HEK293 (cell line): ENCODE data around the gene RNH1.

Experiments used
- CTCF ChIA-PET: fragments of 350-600 bp; formaldehyde crosslinking; extraction: SDS; loops from one replicate; lab custom pipeline; 2021; ENCODE audit warnings: antibody characterized with exemption; lab: Yijun Ruan, JAX
- POLR2A ChIA-PET: fragments of 300-600 bp; formaldehyde crosslinking; extraction: SDS; loops from one replicate; lab custom pipeline; 2020; ENCODE audit warnings: antibody characterized with exemption, inconsistent platforms; lab: Yijun Ruan, JAX
- H3K27ac ChIP-seq: fragments of 200-500 bp; sonication (Bioruptor generic); 2 replicates; pipeline ENCODE4 v1.5.1; 2014; ENCODE audit warnings: low read depth, low read length, control low read depth, inconsistent platforms; ENCODE audit errors: extremely low read depth
- H3K36me3 ChIP-seq, 2 experiments: fragments of 200-500 bp in 1 of 2; sonication (Bioruptor generic) in 1 of 2; 1 replicate in 1 of 2; 2 replicates in 1 of 2; pipeline ENCODE4 v1.5.1; 2014 to 2017; ENCODE audit warnings: inconsistent platforms in 2 of 2, low read length in 2 of 2; ENCODE audit not compliant: control insufficient read depth in 2 of 2, insufficient read depth in 1 of 2
- H3K4me1 ChIP-seq: fragments of 200-500 bp; sonication (Bioruptor generic); 2 replicates; pipeline ENCODE4 v1.5.1; 2014; ENCODE audit warnings: mild to moderate bottlenecking, low read length, inconsistent platforms; ENCODE audit not compliant: control insufficient read depth, insufficient read depth
- H3K4me3 ChIP-seq: 2 replicates; pipeline ENCODE4 v1.5.1; 2011; ENCODE audit warnings: low read depth, mild to moderate bottlenecking, control low read depth, low read length, moderate library complexity
- H3K9me3 ChIP-seq: fragments of 200-500 bp; sonication (Bioruptor generic); 2 replicates; pipeline ENCODE4 v1.5.1; 2014; ENCODE audit warnings: low read depth, low read length, inconsistent platforms; ENCODE audit not compliant: control insufficient read depth, insufficient read depth
- SCRT1 ChIP-seq: fragments of 450-650 bp; formaldehyde crosslinking; IDR thresholded peaks from 2 replicates; pipeline ENCODE4 v1.5.1; 2016; ENCODE audit warnings: missing biosample characterization, missing genetic modification characterization, borderline replicate concordance
- SP3 ChIP-seq: fragments of 450-650 bp; formaldehyde crosslinking; IDR thresholded peaks from 2 replicates; pipeline ENCODE4 v1.5.1; 2016; ENCODE audit warnings: missing biosample characterization, missing genetic modification characterization
- ZBTB48 ChIP-seq: fragments of 450-650 bp; formaldehyde crosslinking; IDR thresholded peaks from 2 replicates; pipeline ENCODE4 v1.5.1; 2016; ENCODE audit warnings: missing biosample characterization, missing genetic modification characterization
- ZFP69B ChIP-seq: fragments of 450-650 bp; formaldehyde crosslinking; IDR thresholded peaks from 2 replicates; pipeline ENCODE4 v1.5.1; 2016; ENCODE audit warnings: missing biosample characterization, missing genetic modification characterization
- ZNF121 ChIP-seq: fragments of 450-650 bp; formaldehyde crosslinking; IDR thresholded peaks from 2 replicates; pipeline ENCODE4 v1.5.1; 2016; ENCODE audit warnings: missing biosample characterization, missing genetic modification characterization
- ZNF175 ChIP-seq: fragments of 450-650 bp; formaldehyde crosslinking; IDR thresholded peaks from 2 replicates; pipeline ENCODE4 v1.5.1; 2016; ENCODE audit warnings: missing biosample characterization, missing genetic modification characterization
- ZNF2 ChIP-seq: fragments of 450-650 bp; formaldehyde crosslinking; IDR thresholded peaks from 2 replicates; pipeline ENCODE4 v1.5.1; 2016; ENCODE audit warnings: missing biosample characterization, missing genetic modification characterization
- ZNF473 ChIP-seq: fragments of 450-650 bp; formaldehyde crosslinking; IDR thresholded peaks from 2 replicates; pipeline ENCODE4 v1.5.1; 2017; ENCODE audit warnings: missing biosample characterization, missing genetic modification characterization
- ZNF501 ChIP-seq: fragments of 450-650 bp; formaldehyde crosslinking; IDR thresholded peaks from 2 replicates; pipeline ENCODE4 v1.5.1; 2016; ENCODE audit warnings: missing biosample characterization, missing genetic modification characterization
- ZNF549 ChIP-seq: fragments of 450-650 bp; IDR thresholded peaks from 2 replicates; pipeline ENCODE4 v1.5.1; 2018; ENCODE audit warnings: missing biosample characterization, missing genetic modification characterization, mild to moderate bottlenecking, inconsistent platforms, moderate library complexity
- ZNF600 ChIP-seq: fragments of 450-650 bp; formaldehyde crosslinking; IDR thresholded peaks from 2 replicates; pipeline ENCODE4 v1.5.1; 2016; ENCODE audit warnings: missing biosample characterization, missing genetic modification characterization
- ZNF621 ChIP-seq: fragments of 450-650 bp; formaldehyde crosslinking; IDR thresholded peaks from 2 replicates; pipeline ENCODE4 v1.5.1; 2017; ENCODE audit warnings: missing biosample characterization, missing genetic modification characterization
- ZNF629 ChIP-seq: fragments of 450-650 bp; formaldehyde crosslinking; IDR thresholded peaks from 2 replicates; pipeline ENCODE4 v1.5.1; 2017; ENCODE audit warnings: missing biosample characterization, missing genetic modification characterization
- ZNF664 ChIP-seq: fragments of 450-650 bp; formaldehyde crosslinking; IDR thresholded peaks from 2 replicates; pipeline ENCODE4 v1.5.1; 2016; ENCODE audit warnings: missing biosample characterization, missing genetic modification characterization
- ZNF701 ChIP-seq: fragments of 450-650 bp; formaldehyde crosslinking; IDR thresholded peaks from 2 replicates; pipeline ENCODE4 v1.5.1; 2016; ENCODE audit warnings: missing biosample characterization, missing genetic modification characterization
- ZNF785 ChIP-seq: fragments of 450-650 bp; formaldehyde crosslinking; IDR thresholded peaks from 2 replicates; pipeline ENCODE4 v1.5.1; 2016; ENCODE audit warnings: missing biosample characterization, missing genetic modification characterization
- TF ChIP-seq, protein P1 (sequence below): fragments of 450-650 bp; formaldehyde crosslinking; IDR thresholded peaks from 2 replicates; pipeline ENCODE4 v1.5.1; 2016; ENCODE audit warnings: missing biosample characterization, missing genetic modification characterization
- TF ChIP-seq, protein P2 (sequence below): fragments of 450-650 bp; formaldehyde crosslinking; IDR thresholded peaks from 2 replicates; pipeline ENCODE4 v1.5.1; 2016; ENCODE audit warnings: missing biosample characterization, missing genetic modification characterization
- TF ChIP-seq, protein P3 (sequence below): fragments of 450-650 bp; formaldehyde crosslinking; IDR thresholded peaks from 2 replicates; pipeline ENCODE4 v1.5.1; 2016; ENCODE audit warnings: missing biosample characterization, missing genetic modification characterization
- TF ChIP-seq, protein P4 (sequence below): fragments of 450-650 bp; formaldehyde crosslinking; IDR thresholded peaks from 2 replicates; pipeline ENCODE4 v1.5.1; 2017; ENCODE audit warnings: missing biosample characterization, missing genetic modification characterization
- TF ChIP-seq, protein P5 (sequence below): fragments of 450-650 bp; IDR thresholded peaks from 2 replicates; pipeline ENCODE4 v1.5.1; 2018; ENCODE audit warnings: missing biosample characterization, missing genetic modification characterization
- TF ChIP-seq, protein P6 (sequence below): fragments of 450-650 bp; formaldehyde crosslinking; IDR thresholded peaks from 2 replicates; pipeline ENCODE4 v1.5.1; 2017; ENCODE audit warnings: missing biosample characterization, mild to moderate bottlenecking, missing genetic modification characterization, moderate library complexity

The RNH1 gene

GRCh38 chr11:449889-450808 lies 56.9 kb downstream of the RNH1 start, which contains the start of gene PTDSS2 (continued):
- TF ChIP-seq ZNF600 (tag by site-specific recombination) (peak; percentile 92), ZNF629 (peak; percentile 30; the same call in 1 of the 2 replicates)
- TF ChIP-seq, all 188 proteins: peak for 38

DNA sequence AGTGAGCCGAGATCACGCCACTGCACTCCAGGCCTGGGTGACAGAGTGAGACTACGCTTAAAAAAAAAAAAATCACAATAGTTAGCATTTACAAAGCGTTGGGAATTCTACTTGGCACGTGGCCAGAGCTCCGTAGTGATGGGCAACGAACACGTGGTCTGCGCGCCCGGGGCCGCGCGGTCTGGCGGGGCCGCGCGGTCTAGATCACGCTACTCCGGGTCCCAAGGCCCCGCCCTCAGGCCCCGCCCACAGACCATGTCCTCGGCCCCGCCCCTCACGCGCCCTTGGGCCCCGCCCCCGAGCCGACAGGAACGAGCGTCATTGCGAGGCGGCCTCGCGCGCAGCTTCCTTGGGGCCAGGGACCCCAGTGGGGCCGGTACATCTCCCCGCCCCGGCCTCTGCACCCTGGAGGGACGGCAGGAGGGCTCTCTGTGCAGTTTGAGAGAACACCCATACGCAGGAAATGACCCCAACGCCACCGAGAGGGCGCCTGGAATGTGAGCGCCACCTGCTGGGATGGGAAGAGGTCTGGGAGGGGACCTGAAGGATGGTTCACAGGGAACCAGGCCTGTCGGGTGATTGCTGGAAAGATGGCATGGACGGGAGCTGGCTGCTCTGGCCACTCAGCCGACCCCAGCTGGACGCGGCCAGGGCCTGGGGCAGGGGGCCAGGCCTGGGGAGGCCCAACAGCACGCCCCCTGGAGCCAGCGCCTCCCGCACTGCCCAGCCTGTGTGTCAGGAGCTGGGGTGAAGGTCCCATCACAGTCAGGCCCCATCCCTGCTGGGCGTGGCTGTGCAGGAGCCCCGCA lies 58.9 kb downstream of the RNH1 start:
- POLR2A ChIA-PET, result interaction anchor here (0.6 to 2.5 kb wide), 5 partner anchors 41 to 241 kb away, joined by 3 to 15 read pairs (median 4); partner anchors contain the start of genes BET1L, RIC8A and RNH1
- CTCF ChIA-PET, result interaction anchor here (0.5 to 3.0 kb wide), 33 partner anchors 8 to 249 kb away, joined by 3 to 18 read pairs (median 4); partner anchors contain the start of genes HRAS and PSMD13
- peak overlapping the region; percentile 52 for H3K4me3 ChIP-seq
- H3K27ac ChIP-seq, result peak overlapping the region; percentile 20; the same call in 1 of the 2 replicates
- H3K4me1 ChIP-seq, result no peaks in the 10 kb centered on the region
- peaks cover 0 to 15% of the 10 kb centered on the region in 2 experiments; a peak in 1 of 3 replicates for H3K36me3 ChIP-seq
- no peaks in the 10 kb centered on the region for H3K9me3 ChIP-seq
- TF ChIP-seq ZBTB48 (tag by site-specific recombination) (peak; percentile 48; the same call in 1 of the 2 replicates), SP3 (tag by site-specific recombination) (peak; percentile 77), ZFP69B (tag by site-specific recombination) (0 out of 2 replicates have a peak, but pooled peaks have one; percentile 38), ZNF701 (tag by site-specific recombination) (no peak), ZNF621 (no peak), ZNF549 (tag by site-specific recombination) (no peak), ZNF664 (tag by site-specific recombination) (no peak), ZNF501 (tag by site-specific recombination) (no peak), ZNF175 (no peak), ZNF473 (tag by site-specific recombination) (no peak), SCRT1 (tag by site-specific recombination) (no peak), ZNF785 (tag by site-specific recombination) (no peak), ZNF121 (tag by site-specific recombination) (0 out of 2 replicates have a peak, but pooled peaks have one; percentile 15), ZNF2 (tag by site-specific recombination) (peak; percentile 54; the same call in 1 of the 2 replicates)
- TF ChIP-seq, protein P1, sequence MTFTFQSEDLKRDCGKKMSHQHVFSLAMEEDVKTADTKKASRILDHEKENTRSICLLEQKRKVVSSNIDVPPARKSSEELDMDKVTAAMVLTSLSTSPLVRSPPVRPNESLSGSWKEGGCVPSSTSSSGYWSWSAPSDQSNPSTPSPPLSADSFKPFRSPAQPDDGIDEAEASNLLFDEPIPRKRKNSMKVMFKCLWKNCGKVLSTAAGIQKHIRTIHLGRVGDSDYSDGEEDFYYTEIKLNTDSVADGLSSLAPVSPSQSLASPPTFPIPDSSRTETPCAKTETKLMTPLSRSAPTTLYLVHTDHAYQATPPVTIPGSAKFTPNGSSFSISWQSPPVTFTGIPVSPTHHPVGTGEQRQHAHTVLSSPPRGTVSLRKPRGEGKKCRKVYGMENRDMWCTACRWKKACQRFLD (tag by site-specific recombination), result no peak
- TF ChIP-seq, protein P2, sequence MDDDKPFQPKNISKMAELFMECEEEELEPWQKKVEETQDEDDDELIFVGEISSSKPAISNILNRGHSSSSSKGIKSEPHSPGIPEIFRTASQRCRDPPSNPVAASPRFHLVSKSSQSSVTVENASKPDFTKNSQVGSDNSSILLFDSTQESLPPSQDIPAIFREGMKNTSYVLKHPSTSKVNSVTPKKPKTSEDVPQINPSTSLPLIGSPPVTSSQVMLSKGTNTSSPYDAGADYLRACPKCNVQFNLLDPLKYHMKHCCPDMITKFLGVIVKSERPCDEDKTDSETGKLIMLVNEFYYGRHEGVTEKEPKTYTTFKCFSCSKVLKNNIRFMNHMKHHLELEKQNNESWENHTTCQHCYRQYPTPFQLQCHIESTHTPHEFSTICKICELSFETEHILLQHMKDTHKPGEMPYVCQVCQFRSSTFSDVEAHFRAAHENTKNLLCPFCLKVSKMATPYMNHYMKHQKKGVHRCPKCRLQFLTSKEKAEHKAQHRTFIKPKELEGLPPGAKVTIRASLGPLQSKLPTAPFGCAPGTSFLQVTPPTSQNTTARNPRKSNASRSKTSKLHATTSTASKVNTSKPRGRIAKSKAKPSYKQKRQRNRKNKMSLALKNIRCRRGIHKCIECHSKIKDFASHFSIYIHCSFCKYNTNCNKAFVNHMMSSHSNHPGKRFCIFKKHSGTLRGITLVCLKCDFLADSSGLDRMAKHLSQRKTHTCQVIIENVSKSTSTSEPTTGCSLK, result no peak
- TF ChIP-seq, protein P3, sequence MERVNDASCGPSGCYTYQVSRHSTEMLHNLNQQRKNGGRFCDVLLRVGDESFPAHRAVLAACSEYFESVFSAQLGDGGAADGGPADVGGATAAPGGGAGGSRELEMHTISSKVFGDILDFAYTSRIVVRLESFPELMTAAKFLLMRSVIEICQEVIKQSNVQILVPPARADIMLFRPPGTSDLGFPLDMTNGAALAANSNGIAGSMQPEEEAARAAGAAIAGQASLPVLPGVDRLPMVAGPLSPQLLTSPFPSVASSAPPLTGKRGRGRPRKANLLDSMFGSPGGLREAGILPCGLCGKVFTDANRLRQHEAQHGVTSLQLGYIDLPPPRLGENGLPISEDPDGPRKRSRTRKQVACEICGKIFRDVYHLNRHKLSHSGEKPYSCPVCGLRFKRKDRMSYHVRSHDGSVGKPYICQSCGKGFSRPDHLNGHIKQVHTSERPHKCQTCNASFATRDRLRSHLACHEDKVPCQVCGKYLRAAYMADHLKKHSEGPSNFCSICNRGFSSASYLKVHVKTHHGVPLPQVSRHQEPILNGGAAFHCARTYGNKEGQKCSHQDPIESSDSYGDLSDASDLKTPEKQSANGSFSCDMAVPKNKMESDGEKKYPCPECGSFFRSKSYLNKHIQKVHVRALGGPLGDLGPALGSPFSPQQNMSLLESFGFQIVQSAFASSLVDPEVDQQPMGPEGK, result peak; percentile 89
- TF ChIP-seq, protein P4, sequence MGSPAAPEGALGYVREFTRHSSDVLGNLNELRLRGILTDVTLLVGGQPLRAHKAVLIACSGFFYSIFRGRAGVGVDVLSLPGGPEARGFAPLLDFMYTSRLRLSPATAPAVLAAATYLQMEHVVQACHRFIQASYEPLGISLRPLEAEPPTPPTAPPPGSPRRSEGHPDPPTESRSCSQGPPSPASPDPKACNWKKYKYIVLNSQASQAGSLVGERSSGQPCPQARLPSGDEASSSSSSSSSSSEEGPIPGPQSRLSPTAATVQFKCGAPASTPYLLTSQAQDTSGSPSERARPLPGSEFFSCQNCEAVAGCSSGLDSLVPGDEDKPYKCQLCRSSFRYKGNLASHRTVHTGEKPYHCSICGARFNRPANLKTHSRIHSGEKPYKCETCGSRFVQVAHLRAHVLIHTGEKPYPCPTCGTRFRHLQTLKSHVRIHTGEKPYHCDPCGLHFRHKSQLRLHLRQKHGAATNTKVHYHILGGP, result no peak
- TF ChIP-seq, protein P5, sequence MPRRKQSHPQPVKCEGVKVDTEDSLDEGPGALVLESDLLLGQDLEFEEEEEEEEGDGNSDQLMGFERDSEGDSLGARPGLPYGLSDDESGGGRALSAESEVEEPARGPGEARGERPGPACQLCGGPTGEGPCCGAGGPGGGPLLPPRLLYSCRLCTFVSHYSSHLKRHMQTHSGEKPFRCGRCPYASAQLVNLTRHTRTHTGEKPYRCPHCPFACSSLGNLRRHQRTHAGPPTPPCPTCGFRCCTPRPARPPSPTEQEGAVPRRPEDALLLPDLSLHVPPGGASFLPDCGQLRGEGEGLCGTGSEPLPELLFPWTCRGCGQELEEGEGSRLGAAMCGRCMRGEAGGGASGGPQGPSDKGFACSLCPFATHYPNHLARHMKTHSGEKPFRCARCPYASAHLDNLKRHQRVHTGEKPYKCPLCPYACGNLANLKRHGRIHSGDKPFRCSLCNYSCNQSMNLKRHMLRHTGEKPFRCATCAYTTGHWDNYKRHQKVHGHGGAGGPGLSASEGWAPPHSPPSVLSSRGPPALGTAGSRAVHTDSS (tag by site-specific recombination), result no peak
- TF ChIP-seq, protein P6, sequence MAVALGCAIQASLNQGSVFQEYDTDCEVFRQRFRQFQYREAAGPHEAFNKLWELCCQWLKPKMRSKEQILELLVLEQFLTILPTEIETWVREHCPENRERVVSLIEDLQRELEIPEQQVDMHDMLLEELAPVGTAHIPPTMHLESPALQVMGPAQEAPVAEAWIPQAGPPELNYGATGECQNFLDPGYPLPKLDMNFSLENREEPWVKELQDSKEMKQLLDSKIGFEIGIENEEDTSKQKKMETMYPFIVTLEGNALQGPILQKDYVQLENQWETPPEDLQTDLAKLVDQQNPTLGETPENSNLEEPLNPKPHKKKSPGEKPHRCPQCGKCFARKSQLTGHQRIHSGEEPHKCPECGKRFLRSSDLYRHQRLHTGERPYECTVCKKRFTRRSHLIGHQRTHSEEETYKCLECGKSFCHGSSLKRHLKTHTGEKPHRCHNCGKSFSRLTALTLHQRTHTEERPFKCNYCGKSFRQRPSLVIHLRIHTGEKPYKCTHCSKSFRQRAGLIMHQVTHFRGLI (tag by site-specific recombination), result no peak
